Skin of body (tissue), 2 donors: Measurements from ENCODE around the gene RPL27. TPM values are rescaled to one million over a fixed set of nuclear protein-coding genes. Genes with fewer than 3 reads are reported as not detected.
"Not testable (repeated sequence)": the region's sequence is repeated elsewhere in the genome, so short reads cannot be mapped to it uniquely, and the experiment has no call there.

Source experiments
- DNase-seq: peaks from one replicate; lab custom pipeline; 2025; lab: John Stamatoyannopoulos, UW
- total RNA-seq: library from RNA; depleted of rRNA; stranded (reverse); fragments of >200 nt; gene quantifications from one replicate; pipeline ENCODE4 v1.2.3, GENCODE V29; 2014

The RPL27 gene
- total RNA-seq, 1 donor from 2014 or later: 1,283 TPM

DNA sequence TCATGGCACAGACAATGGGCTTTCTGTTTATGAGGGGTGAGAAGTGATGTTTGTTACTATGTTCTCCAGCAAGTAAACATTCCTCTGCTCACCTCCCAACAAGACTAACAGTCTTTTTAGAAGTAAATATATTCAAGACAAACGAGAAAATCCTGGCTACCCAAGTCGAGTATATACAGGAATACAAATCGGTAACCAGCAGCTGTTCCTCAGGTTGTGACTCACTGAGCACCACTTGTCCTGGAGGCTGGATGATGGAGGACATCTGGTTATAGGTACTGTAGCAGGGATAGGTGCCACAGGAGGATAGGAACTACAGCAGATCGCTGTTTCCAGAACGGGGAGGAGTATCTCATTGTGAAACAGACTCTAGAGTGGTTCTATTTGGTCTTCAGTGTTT lies 5.3 kb upstream of the RPL27 start:
- DNase-seq: no peak

GRCh38 chr17:42993913-42994312 lies 4.3 kb upstream of the RPL27 start:
- not testable (repeated sequence) for DNase-seq

DNA sequence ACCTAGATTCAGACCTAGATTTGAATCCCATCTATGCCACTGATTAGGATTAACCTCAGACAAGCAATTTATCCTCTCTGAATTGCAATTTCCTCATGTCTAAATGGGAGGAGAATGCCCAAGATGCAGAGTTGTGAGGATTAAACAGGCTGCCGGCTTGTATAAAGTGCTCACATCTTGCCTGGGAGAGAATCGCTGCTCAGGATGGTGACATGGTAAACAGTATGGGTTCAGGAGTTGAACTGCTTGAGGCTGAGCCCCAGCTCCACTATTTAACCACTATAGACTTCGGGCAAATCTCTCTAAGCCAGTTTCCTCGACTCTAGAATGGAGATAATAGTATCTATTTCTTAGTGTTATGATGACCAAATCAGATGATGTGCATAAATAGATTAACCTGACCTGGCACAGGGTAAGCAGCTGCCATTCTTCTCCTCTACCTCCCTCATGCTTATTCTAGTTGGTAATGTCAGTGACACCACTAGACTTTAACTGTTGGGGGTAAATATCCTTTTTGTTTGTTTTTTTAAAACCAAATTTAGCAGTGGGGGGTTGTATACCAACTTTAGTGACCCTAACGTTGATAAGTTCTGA lies 732 bp upstream of the RPL27 start:
- DNase-seq: no peak

DNA sequence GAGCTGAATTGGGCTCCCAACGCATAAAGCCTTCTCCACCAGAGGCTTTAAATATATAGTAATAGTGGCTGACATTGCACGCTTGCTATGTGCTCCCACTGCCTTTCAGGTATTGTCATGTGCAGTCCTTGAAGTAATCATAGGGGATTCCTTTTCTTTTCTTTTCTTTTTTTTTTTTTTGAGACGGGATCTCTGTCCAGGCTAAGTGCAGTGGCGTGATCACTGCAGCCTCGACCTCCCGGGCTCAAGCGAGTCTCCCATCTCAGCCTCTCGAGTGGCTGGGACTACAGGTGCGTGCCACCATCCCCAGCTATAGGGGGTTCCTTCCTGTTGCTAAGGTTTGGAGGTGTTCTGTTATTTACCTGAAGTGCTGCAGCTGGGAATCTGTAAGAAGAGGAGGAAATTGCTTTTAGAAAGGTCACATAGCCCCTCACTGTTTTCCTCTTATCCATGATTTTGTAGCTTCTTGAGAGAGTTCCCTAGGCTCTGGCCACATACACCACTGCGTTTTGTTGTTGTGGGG lies 845 bp downstream of the RPL27 start:
- DNase-seq: no peak

- DNase-seq: not testable (repeated sequence)
Measured at GRCh38 chr17:43000894-43001293, 2.7 kb downstream of the RPL27 start.

- no peak for DNase-seq
Measured at GRCh38 chr17:43003542-43004172, 5.4 kb downstream of the RPL27 start.

DNA sequence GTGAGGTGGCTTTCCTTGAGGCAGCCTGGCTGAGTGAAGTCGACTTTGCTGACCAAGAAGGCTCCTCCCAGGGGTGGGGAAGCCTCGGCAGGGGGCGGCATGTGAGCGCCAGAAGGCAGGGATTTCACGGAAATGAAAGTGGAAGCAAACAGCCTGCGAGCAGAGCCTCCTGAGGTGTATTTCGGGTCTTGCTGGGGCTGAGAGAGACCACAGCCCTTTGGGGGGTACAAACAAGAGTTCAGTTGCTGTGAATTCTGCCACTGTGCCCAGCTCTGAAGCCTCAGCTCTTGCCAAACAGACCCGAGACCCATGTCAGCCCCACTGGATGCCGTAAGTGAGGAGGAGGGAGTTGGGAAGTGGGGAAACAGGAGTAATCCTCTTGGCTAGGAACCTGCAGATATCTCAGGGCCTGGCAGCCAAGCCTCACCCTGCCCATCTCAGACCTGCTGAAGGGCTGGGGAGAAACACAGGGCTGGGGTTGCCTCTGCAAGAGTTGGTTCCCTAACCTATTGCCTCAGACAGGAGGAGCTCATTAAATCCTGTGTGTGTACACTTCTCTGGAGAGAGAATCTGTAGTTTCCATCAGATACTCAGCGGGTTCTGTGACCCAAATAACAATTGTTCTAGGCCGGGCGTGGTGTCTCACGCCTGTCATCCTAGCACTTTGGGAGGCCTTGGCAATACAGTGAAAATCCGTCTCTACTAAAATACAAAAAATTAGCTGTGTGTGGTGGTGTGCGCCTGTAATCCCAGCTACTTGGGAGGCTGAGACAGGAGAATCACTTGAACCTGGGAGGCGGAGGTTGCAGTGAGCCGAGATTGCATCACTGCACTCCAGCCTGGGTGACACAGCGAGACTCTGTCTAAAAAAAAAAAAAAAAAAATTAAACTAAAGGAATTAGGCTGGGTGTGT lies 8.7 kb downstream of the RPL27 start, which contains the start of gene IFI35:
Gene IFI35 (plus strand): TSS at position 146 of the 913 bp plus-strand sequence. CDS start 164 bp downstream, at position 310.
- peak; percentile 74 for DNase-seq

DNA sequence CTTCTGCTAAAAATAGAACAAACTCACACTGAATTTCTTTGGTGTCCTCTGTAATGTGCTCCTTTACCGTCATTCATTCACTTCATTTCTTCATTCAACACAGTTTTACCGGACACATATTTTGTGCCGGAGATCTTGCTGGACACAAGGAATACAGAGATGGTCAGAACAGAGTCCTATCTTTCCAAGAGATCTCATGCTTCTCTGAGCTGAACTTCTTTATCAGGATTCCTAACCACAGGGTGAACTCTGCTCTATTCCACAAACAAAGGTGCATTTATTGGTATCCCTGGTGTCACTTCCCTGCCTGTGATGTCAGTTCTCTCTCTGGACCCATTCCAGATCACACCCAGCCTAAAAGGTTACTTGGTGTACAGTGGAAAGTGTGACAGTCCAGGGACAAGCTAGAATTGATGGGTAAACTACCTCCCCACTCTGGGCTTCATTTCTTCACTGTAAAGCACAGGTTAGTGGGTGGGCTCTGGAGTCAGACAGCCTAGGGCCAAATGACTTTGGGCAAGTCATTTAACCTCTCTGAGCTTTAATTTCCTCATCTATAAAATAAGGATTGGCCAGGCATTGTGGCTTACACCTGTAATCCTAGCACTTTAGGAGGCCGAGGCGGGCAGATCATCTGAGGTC lies 12.6 kb downstream of the RPL27 start:
- no peak for DNase-seq

DNA sequence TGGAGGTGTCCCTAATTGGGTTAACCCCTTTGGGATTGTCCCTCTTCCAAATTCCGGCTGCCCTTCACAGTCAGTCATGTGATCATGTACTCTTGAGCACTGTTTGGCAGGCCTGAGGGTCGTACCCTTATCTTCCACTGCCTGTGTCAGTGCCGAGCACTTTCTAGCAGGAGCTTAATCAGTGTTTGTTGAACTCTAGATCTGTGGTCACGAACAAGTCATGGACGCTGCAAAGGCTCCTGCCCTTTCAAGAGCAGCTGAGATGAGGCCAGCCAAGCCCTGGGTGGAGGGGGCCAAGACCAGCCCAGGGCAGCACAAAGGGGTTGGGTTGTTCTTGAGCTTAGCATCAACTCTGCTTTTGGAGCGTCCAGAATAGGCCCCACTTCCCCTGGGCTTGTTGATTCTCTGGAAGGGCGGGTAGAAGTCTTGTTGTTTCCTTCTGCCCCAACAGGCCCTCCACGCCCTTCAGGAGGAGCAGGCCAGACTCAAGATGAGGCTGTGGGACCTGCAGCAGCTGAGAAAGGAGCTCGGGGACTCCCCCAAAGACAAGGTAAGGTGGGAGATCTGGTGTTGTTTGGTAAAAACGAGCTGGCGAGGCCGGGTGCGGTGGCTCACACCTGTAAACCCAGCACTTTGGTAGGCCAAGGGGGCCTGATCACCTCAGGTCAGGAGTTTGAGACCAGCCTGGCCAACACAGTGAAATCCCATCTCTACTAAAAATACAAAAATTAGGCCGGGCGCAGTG lies 13.7 kb downstream of the RPL27 start:
- DNase-seq: no peak

- no peak for DNase-seq
Measured at GRCh38 chr17:43013296-43013695, 15.1 kb downstream of the RPL27 start.

DNA sequence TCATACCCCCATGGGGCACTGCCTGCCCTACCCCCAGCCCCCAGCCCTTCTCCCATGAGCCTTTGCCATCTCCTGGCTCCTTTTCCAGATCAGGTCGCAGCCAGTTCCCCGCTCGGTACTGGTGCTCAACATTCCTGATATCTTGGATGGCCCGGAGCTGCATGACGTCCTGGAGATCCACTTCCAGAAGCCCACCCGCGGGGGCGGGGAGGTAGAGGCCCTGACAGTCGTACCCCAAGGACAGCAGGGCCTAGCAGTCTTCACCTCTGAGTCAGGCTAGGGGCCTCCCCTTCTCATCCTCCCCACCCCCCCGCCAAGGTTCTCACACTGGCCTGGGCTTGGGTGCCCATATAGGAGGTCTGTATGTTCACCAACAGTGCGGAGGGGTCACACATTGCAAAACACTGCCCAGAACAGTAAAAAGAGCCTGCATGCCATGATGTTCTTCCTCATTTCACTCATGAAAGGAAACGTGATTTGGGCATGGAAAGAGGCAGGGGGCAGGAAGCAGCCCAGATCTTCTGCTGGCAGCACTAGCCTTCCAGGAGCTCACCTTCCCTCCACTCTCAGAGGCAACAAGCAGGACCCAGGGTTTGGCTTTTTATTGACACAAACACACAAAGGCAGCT lies 15.9 kb downstream of the RPL27 start:
- no peak for DNase-seq

GRCh38 chr17:43014649-43015542 lies 16.7 kb downstream of the RPL27 start:
- DNase-seq: no peak

DNA sequence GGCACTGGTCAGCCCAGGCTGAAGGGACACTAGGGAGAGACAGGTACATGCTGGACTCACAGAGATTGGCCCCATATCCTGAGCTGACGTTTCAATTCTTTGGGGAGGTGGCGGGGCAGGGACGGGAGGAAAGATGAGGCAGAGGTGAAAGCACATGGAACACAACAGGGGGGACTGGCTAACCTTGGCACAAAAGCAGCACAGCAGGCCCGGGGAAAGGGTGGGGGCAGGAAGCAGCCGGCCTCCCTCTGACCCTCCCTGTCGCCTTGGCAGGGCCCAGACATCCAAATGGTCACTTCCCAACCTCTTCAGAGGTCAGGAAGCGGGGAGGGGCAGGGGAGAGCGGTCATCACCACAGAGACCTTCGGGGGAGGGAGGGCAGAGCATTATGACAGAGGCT lies 17.4 kb downstream of the RPL27 start:
- no peak for DNase-seq

DNA sequence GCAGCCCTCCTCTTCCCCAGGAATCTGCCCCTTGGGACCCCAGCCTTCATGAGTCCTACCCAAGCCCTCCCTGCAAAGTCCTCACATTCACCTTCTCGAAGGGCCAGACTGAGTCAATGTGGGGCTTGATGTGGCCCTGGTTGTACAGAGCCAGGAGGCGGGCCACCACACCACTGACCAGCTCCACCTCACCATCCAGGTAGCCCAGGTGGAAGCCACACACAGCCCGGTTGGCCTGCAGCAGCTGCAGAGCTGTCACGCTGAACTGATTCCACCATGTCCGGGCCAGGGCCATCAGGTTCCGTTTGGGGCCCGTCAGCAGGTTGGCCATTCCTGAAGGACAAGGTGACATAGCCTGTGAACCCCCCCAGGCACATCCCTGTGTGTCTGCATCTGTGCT lies 18.0 kb downstream of the RPL27 start:
- DNase-seq: no peak

DNA sequence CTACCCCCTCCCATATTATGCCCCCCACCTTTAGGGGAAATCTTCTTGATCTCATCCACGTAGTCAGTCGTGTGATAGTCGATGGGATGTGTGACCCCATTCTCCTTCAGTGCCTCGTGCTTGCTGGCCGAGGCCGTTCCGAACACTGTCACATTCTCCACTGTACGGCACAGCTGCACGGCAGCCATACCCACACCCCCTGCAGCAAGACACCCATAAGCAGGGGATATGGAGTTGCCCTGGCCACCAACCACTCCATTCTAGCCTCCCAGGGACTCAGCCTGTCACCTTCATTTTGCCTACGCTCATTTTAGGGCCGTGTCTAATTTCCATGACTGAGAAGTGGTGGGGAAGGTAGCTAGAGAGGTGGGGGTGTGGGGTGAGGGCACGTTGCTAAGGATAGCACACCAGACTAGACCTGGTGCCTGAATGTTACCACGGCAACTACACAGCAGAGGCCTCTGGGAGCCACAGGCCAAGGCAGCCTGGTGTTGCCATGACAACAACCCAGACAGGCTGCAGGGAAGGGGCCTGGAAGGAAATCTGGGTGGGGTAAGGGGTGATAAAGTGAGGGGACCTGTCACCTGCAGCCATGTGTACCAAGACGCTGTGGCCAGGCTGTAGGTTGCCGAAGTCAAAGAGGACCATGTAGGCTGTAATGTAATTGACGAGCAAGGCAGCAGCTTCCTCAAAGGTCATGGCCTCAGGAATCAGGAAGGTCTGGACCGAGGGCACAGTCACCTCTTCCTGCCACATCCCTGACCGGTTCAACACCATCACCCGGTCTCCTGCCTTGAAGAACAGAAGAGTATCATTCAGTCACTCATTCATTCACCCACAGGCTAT lies 20.0 kb downstream of the RPL27 start:
- no peak for DNase-seq

DNA sequence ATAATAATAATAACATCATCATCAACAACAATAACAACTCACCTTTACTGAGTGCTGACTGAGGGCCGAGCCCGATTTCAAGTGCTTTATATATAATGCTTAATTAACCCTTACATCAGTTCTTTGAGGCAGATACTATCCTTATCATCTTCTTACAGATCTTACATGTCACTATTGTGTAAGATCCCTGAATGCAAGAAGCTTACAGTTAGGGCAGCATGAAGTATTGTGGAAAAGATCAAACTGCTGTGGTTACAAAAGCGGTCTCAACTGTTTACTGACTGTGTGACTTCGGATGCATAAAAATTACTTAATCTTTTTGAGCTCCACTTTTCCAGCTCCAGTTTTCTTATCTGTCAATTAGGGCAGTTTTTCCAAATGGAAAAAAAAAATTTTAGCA lies 20.7 kb downstream of the RPL27 start:
- DNase-seq: no peak

DNA sequence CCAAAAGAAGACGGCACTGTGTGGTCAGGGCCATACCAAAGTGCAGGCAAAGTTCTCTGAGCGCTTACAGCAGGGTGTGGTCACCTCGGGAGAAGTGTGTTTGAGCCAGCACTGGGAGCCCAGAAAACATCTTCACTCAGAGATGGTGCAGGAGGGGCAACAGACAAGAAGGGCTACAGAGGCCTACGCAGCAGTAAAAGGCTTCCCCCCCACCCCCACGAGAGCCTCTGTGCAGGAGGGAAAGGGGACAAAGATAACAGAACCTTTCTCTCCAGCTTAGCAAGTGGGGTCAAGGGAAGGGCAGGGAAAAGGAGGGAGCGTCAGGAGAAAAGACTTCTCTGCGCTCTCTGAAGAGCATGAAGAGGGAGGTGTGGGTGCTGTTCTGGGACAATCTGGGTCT lies 21.2 kb downstream of the RPL27 start:
- no peak for DNase-seq

DNA sequence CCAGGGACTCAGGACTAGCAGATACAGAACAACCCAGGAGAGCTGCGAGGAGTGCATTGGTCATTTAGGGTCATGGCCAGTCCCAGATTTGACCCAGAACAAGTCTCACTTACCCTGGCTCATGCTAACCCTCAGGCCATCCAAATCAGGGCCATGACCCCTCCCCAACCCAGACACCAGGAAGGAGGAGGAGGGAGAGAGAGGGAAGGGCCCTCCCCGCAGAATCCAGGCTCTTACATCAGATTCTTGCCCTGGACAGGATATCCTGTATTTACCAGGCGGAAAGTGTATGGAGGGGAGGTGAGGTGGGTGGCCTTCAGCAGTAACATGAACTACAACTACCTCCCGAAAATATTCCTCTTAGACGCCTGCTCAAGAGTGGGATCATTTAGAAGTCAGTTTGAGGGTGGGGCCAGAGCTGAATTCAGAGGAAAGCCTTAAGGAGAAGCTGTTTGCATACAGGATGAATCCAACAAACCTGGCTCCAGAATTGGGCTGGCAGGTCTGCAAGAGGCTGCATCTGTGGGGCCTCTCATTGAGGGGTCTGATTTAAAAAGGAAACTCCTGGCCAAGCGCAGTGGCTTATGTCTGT lies 21.9 kb downstream of the RPL27 start:
- DNase-seq: peak; percentile 50
